ENCODE measurements around the gene DNM3.

Gene DNM3

GRCh38 chr1:171983584-171983983 lies 142.3 kb downstream of the DNM3 start:
- peak; percentile 51; the same call in 1 of the 2 replicates for TF ChIP-seq CTCF (IDR thresholded peaks at IDR 0.05)

- no peak for TF ChIP-seq CTCF (IDR thresholded peaks at IDR 0.05)
Measured at GRCh38 chr1:171984262-171984661, 143.0 kb downstream of the DNM3 start.

GRCh38 chr1:171984850-171985485 lies 143.7 kb downstream of the DNM3 start:
- TF ChIP-seq CTCF (IDR thresholded peaks at IDR 0.05) = peak; percentile 91

- TF ChIP-seq CTCF (IDR thresholded peaks at IDR 0.05) = peak; percentile 38; the same call in 1 of the 2 replicates
Measured at GRCh38 chr1:171985639-171986038, 144.3 kb downstream of the DNM3 start.

- TF ChIP-seq CTCF (IDR thresholded peaks at IDR 0.05) = no peak
Measured at GRCh38 chr1:171988243-171988885, 147.1 kb downstream of the DNM3 start.

GRCh38 chr1:171990371-171990770 lies 149.1 kb downstream of the DNM3 start:
- TF ChIP-seq CTCF (IDR thresholded peaks at IDR 0.05) = no peak

- TF ChIP-seq CTCF (IDR thresholded peaks at IDR 0.05) = no peak
Measured at GRCh38 chr1:171994293-171994692, 153.0 kb downstream of the DNM3 start.

All from LNCAP (cell line).